RPMI7951 (cell line): ENCODE data around the gene EGFL7. TPM values are rescaled to one million over a fixed set of nuclear protein-coding genes. Genes with fewer than 3 reads are reported as not detected.

Experiments
- DNase-seq: peaks from one replicate; pipeline ENCODE4 v3.0.0-alpha.2; 2012; ENCODE audit warnings: low read depth
- total RNA-seq: library from RNA; depleted of rRNA; stranded (reverse); fragments of >200 nt; shearing (Covaris generic); gene quantifications from 2 replicates; pipeline ENCODE4 v1.2.3, GENCODE V29; 2014

Gene EGFL7
- total RNA-seq, 1 experiment from 2014 or later: 1.6 TPM

DNA sequence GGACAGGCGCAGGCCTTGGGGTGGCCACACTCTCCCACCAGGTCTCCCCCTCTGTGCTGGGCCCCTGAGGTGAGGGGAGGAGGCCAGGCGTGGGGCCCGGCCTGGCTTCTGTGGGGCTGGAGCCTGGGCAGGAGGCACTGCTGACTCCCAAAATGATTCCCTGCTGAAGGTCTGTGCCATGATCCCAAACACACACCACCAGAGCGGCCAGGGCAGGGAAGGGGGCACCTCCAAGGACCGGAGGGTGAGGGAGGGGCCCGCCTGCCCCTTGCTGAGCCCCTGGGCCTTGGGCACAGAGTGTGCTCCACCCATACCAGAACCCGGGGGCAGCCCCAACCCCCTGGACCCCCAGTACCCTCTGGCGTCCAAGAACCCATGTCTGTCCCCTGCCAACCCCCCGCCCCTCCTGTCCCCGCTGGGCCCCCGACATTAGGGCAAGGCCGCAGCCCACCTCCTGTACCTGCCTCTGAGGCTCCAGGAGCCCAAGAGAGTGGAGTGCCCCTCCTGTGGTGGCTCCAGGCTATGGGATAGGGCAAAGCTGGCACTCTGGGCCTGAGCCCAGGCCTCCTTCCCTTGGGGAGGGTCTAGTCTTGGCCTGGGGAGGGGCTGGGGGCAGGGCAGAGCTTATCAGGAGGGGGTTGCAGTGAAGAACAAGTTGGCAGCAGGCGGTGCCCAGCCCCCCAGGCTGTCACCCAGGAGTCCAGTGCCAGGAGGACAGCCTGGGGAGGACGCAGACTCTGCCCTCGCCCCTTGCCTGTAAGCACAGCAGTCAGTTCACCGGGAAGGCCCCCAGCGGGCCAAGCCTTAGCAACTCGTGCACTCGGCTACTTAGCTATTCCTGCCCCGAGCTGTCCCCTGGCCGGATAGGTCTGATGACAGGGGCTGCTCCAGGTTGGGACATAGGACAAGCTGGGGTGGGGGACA lies 2.6 kb upstream of the EGFL7 start:
- DNase-seq: no peak

DNA sequence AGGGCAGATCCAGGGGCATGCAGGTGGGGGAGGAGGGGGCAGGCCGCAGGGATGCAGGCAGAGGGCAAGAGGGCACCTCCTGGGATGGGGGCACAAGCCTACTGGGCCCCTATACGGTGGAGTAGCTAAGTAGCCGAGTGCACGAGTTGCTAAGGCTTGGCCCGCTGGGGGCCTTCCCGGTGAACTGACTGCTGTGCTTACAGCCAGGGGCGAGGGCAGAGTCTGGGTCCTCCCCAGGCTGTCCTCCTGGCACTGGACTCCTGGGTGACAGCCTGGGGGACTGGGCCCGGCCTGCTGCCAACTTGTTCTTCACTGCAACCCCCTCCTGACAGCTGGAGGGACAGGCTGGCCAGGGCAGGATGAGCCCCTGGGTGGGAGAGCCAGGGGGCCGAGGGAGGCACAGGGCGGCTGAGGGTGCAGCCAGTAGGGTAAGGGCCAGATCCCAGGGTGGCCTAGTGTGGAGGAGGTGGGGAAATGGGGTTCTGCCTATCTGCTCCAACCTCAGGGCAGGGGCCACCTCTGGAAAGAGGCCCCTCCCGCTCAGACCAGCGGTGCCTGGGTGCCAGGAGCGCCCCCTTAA lies 1.7 kb upstream of the EGFL7 start:
- DNase-seq: no peak

DNA sequence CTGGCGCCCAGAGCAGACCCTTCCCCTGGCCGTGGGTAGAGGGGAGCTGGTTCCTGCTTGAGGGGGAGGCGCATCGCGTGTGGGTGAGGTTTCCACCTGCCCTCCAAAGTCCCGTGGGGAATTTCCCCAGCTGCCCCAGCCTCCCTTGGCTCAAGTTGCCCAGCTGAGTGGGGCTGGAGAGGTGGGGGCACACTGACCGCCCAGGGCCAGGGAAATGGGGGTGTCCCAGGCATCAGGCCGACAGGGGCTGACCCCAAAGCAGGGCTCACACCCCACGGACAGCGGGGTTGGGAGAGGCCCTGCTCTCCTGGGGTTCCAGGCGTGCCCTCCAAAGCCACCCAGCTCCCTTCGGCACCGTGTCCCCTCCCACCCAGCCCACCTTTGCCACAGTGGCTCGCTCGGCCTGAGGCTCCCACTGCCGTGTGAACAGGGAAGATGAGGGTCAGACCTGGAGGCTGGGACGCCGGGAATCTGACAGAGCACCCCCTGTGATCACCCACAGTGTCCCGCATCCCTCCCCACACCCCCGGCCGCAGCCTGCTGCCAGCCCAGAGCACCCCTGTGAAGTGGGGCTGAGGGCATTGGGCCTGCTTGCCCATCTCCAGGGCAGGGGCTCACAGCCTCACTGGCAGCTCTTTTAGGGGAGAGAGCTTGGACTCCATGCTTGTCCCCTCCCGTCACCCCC lies 933 bp upstream of the EGFL7 start:
- DNase-seq: no peak

DNA sequence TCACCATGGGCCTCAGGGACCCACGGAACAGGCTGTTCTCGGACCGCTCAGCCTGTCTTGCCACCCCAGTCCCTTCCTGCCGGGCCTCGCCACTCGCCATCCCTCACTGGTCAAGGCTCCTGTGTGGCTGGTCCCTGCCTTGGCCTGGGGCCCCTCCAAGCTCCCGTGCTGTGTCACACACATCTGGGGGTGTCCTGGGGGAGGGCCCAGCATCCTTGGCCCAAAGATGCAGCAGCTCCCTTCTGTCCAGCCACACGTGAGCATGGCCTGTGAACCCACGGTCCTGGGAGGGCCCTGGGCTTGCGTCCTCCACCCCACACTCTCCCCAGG lies 425 bp upstream of the EGFL7 start:
- DNase-seq: no peak

DNA sequence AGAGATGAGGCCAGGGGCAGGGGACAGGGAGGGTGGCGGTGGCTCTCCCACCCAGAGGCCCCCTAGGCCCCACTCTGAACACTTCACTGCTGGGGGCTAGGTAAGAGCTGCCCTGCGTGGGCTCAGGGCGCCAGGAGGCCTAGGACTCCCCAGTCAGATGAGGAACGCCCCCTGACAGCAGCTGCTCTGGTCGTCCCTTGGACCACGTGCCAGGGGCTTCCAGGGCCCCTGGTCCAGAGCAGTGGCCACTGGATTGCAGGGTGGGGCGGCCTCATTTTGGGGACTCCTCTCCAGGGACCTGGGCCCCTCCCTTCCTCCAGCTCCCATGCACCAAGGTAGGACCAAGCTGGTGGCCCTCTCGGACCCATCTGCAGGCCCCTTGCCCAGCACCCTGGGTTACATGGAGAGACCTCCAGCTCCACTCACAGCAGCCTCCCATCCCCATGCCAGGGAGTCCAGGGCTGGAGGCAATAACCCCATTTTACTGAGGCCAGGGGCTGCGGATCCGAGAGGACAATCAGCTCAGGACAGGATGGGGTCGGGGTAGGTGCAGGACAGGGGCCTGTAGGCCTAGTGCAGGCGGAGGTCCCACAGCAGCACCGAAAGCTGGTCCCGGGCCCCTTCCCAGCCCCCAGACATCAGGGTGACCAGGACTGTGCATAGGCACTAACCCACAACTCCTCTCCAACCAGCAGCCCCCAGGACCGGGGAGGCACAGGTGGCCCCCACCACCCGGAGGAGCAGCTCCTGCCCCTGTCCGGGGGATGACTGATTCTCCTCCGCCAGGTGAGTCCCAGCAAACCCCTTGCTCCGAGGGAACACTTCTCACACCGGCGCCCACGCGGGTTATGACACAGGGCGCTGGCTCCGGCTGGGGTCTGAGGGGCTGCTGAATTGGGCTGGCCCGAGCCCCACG lies 1.5 kb downstream of the EGFL7 start:
- no peak for DNase-seq

DNA sequence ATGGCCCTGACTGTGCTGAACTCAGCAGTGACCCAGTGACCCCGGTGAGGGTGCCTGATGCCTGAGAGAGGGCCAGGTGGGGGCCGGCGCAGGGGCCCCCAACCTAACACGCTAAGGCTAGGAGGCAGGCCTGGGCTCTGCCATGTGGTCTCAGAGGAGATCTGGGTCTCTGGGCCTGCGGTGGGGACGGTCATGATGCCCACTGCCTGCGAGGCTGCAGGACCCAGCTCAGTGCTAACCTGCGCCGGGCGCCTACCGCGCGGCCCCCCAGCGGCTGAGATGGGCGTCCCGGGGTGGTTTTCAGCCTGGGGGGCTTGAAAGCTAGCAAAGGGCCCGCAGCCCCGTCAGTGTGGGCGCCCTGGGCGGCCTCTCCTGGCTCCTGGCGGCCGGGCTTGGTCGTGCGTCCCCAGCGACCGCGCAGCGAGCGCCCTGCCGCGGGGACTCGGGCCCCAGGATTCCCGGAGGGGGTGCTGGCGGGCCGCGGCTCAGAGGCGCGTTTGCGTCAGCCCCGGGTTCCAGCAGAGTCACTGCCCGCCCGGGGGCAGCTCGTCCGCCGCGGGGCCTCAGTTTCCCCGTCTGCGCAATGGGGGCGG lies 2.5 kb downstream of the EGFL7 start:
- DNase-seq: no peak

DNA sequence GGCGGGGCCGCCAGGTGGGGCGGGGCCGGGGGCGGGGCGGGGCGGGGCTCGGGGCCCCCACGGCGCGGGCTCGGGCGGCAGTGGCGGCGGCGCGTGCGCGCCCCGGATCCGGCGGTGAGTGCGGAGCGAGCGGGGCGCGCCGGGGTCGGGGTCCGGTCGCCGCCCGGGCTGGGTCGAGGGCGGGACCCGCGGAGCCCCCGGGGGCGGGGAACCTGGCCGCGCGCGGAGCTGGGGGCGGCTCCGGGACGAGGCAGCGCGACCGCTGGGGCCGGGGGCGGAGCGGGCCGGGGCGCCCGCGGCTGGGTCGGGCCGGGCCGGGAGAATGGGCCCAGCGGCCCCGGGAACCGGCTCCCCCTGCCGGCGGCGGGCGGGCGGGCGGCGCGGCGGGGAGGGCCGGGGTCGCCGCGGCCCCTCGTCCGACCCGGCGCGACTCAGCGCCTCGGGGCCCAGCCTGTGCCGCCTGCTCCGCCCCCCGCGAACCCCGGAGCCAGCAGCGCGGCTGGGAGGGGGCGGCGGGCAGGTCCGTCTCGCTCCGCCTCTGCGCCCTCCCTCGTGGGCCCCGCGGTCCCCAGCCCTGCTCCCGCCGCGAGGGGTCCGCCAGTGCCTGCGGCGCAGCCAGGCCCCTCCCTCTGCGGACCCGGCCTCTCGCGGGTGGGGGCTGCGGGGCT lies 3.1 kb downstream of the EGFL7 start:
- DNase-seq: no peak

DNA sequence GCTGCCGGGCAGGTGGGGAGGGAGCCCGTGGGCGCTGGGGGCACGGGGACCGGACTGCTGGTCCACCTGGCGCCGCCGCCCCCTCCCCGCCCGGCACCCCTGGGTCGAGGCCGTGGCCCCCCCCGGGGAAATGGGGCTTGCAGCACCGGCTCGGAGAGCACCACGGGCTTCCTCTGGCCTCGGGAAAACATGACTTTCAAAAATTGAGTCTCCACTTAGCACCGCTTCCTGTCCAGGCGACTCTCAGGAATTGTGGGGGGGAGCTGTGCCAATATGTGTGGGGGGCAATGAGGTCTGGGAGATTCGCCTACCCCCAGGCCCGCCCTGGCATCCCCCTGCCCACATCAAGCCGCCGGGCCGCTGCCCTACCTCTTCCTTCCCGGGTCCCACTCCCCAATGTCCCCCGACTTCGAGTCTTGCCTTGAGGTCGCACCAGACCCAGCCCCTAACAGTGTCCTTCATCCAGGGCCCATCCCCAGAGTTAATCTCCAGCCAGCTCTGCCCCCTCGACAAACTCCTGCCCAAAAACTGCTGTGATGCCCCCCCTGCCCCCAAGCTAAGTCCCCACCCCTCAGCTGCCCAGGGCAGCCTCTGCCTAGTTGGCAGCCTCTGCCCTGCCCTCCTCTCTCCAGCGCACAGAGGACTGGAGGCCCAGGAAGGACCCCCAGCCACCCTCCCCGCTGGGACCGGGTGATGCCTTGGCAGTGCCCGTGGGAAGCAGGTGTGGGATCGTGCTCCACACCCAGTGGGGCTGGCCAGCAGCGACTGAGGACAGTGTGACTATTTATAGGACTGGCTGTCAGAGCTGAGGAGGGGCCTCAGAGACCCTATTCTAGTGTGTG lies 3.9 kb downstream of the EGFL7 start:
- no peak for DNase-seq

DNA sequence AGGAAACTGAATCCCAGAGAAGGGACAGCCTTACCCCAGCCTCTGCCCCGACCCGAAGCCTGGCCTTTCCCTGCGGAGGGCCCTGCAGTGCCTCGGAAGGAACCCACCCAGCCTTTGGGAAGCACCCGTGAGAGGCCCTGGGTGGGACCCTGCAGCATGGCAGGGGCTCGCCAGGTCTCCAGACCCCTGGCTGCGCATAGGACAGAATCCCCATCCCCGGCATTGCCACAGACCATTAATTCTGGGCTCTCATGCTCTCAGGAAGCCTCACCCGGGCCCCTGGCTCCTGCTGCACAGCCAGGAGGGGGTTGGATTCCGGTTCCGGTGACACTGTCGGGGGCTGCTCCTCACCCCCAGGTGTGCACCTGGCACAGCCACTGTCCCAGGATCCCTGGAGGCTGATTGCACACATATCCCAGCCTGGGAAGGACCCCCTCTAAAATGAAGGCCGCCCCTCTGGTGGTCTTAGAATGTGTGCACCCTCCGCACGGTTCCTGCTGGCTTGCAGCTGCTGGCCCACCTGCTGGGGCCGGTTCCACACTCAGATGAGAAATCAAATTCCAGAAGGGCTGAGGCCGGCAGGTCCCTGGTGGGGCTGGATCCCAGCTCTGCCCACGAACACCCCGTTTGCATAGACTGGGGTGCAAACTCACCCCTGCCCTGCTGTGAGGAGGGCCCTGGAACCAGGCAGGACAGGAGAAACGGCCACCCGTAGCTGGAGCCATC lies 4.7 kb downstream of the EGFL7 start:
- no peak for DNase-seq

DNA sequence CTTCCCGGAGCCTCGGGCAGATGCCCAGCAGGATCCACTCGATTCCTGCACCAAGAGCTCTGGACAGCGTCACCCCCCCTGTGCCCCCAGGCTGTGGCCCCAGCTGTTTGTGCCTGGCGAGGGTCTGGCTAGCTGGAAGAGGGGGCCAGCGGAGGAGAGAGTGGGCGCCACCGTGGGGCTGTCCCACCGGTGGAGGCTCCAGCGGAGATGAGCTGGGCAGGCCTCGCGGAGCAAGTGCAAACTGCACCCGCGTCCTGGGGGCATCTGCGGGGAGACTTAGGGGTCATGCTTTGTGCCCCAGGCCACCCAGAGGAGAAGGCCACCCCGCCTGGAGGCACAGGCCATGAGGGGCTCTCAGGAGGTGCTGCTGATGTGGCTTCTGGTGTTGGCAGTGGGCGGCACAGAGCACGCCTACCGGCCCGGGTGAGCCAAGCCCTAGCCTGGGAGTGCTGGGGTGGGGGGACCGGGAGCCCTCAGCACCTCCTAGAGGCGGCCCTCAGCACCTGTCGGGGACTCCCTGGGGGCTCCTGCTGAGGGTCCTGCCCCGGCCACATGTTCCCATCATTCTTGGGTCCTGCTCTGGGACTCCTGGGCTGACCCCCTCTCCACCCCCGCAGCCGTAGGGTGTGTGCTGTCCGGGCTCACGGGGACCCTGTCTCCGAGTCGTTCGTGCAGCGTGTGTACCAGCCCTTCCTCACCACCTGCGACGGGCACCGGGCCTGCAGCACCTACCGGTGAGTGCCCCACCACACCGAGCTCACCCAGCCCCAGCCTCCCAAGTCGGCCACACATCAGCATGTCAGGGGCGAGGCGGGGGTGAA lies 5.4 kb downstream of the EGFL7 start:
- no peak for DNase-seq

DNA sequence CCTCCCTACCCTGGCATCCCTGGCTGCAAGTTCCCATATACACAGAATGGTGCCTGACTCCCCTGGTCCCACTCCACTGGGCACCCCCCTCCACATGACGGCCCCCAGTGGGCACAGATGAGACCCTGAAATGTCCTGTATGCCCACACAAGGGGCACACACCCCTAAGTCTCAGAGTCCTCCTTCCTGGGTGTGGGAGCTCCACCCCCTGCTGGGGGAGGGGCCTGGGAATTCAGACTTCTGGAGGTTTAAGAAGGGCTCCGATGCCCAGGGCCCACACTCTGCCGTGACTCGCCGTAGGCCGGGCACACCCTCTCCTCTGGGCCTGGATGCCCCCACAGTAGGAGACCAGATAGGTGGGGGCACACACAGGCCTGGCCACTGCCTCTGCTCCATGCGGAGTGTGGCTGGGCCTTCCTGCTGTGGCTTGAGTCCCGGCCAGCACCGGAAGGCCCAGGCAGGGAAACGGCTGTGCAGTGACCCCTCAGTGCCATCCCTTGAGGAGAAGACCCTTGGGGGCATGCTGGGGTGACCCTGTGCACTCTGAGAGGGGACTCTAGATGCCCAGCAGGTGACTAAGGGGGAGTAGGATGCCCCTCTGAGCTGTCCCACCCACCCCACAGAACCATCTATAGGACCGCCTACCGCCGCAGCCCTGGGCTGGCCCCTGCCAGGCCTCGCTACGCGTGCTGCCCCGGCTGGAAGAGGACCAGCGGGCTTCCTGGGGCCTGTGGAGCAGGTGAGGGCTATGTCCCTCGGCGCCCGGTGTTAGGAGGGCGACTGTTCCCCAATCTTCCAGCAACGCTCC lies 6.5 kb downstream of the EGFL7 start:
- peak; percentile 19 for DNase-seq

DNA sequence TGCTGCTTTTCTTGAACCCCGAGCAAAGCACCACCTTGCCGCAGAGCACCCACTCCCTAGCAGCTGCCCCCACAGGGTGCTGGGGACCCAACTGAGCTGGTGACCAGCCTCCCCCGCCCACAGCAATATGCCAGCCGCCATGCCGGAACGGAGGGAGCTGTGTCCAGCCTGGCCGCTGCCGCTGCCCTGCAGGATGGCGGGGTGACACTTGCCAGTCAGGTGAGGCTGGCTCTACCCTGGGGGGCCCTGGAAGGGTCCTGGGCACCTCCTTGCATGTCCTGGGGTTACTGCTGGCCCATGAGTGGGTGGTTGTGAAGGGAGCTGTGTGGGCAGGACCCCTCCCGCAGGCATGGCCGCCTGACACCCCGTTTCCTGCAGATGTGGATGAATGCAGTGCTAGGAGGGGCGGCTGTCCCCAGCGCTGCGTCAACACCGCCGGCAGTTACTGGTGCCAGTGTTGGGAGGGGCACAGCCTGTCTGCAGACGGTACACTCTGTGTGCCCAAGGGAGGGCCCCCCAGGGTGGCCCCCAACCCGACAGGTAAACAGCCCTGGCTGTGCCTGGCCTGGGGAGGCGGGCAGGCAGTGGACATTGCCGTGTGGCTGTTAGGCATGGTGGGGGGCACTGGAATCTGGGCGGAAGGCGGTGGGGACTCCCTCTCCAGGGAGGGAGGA lies 7.2 kb downstream of the EGFL7 start:
- DNase-seq: no peak

DNA sequence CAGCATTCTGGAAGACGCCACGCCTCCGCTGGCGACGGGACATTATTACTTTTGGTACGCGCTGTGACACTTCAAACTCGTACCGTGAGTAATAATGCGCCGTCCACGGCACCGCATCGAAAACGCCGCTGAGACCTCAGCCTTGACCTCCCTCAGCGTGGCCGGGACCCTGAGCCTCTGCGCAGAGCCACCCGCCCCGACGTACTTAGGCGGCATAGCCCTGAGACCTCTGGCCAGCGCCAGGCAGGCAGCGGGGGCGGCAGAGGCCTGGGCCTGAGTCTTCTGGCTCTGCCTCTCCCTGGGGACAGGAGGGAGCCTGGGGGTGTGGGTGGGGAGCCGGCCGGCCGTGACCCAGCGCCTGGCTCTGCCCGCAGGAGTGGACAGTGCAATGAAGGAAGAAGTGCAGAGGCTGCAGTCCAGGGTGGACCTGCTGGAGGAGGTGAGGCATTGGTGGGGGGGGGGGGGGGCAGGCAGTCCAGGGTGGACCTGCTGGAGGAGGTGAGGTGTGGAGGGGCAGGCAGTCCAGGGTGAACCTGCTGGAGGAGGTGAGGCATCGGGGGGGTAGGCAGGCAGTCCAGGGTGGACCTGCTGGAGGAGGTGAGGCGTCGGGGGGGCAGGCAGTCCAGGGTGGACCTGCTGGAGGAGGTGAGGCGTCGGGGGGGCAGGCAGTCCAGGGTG lies 8.0 kb downstream of the EGFL7 start:
- no peak for DNase-seq

DNA sequence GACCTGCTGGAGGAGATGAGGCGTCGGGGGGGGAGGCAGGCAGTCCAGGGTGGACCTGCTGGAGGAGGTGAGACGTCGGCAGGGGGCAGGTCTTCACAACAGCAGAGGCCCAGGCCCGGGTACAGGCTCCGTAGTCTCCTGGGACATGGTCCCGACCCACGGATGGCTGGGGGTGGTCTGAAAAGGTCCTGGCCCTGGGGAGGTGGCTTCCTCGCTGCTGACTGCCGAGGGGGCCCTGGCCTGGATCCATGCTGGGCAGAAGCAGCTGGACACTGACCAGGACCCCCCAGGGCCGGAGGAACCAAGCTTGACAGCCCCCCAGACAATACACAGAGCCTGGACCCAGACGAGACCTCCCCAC lies 8.5 kb downstream of the EGFL7 start:
- DNase-seq: no peak

DNA sequence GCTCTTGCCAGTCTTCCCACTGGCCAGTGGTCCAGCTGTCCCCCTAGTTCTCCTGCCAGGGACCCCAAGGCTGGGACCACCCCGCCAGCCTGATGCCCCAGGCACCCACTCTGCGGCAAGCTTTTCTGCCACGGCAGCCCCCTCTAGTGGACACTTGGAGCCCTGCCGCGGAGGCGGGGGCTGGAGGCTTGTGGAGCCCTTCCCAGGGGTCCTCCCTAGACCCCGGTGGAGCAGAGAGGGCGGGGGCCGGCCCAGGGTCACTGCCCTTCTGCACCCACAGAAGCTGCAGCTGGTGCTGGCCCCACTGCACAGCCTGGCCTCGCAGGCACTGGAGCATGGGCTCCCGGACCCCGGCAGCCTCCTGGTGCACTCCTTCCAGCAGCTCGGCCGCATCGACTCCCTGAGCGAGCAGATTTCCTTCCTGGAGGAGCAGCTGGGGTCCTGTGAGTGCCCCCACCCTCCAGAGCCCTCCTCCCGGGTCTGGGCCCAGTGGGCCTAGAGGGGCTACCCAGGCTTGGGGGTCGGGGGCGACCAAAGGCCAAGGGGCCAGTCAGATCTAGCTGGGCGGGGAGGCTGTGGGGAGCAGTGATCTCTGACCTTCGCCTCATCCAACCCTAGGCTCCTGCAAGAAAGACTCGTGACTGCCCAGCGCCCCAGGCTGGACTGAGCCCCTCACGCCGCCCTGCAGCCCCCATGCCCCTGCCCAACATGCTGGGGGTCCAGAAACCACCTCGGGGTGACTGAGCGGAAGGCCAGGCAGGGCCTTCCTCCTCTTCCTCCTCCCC lies 9.1 kb downstream of the EGFL7 start:
- no peak for DNase-seq
